CD8-positive, alpha-beta memory T cell (primary cell): Measurements from ENCODE around the gene EZH1. TPM values are rescaled to one million over a fixed set of nuclear protein-coding genes. Genes with fewer than 3 reads are reported as not detected.

Source experiments
- CTCF ChIA-PET: fragments of 350-600 bp; sonication (Branson Sonifier 250); formaldehyde crosslinking; loops from one replicate; lab custom pipeline; 2021; ENCODE audit warnings: antibody characterized with exemption; lab: Charles Lee
- POLR2A ChIA-PET: fragments of 350-600 bp; sonication (Branson Sonifier 250); formaldehyde crosslinking; loops from one replicate; lab custom pipeline; 2021; ENCODE audit warnings: antibody characterized with exemption; lab: Charles Lee
- DNase-seq, 5 donors: peaks; one replicate each; pipeline versions ENCODE4 v3.0.0 to v3.0.0-alpha.2; 2020 to 2022; ENCODE audit warnings: mixed read lengths in 1 of 5
- H3K27ac ChIP-seq: one replicate; pipeline ENCODE4 v1.7.0; 2013; ENCODE audit warnings: low read depth, mild to moderate bottlenecking, low read length, moderate library complexity
- H3K27me3 ChIP-seq: 2 replicates; pipeline ENCODE4 v1.7.0; 2013; ENCODE audit warnings: low read length, mild to moderate bottlenecking; ENCODE audit not compliant: insufficient read depth, poor library complexity, severe bottlenecking
- H3K36me3 ChIP-seq: 2 replicates; pipeline ENCODE4 v1.7.0; 2013; ENCODE audit warnings: mild to moderate bottlenecking, low read length, moderate library complexity; ENCODE audit not compliant: insufficient read depth
- H3K4me1 ChIP-seq: 2 replicates; pipeline ENCODE4 v1.7.0; 2013; ENCODE audit warnings: mild to moderate bottlenecking, low read length, moderate library complexity; ENCODE audit not compliant: insufficient read depth
- H3K4me3 ChIP-seq: 2 replicates; pipeline ENCODE4 v1.7.0; 2013; ENCODE audit warnings: mild to moderate bottlenecking, low read length
- H3K9me3 ChIP-seq: 2 replicates; pipeline ENCODE4 v1.7.0; 2013; ENCODE audit warnings: mild to moderate bottlenecking, low read length
- H3K27ac Mint-ChIP-seq, 8 donors: one replicate each; pipeline ENCODE4 v1.8.0; 2020 to 2021; ENCODE audit warnings: mixed read lengths in 8 of 8, mild to moderate bottlenecking in 6 of 8, inconsistent platforms in 3 of 8, moderate library complexity in 3 of 8
- H3K27me3 Mint-ChIP-seq, 2 donors: one replicate each; pipeline ENCODE4 v1.8.0; 2020 to 2021; ENCODE audit warnings: mixed read lengths in 2 of 2, mild to moderate bottlenecking in 1 of 2, moderate library complexity in 1 of 2
- H3K36me3 Mint-ChIP-seq, 3 donors: one replicate each; pipeline ENCODE4 v1.8.0; 2020 to 2021; ENCODE audit warnings: mixed read lengths in 3 of 3, inconsistent platforms in 1 of 3, mild to moderate bottlenecking in 1 of 3
- H3K4me1 Mint-ChIP-seq, 3 donors: one replicate each; pipeline ENCODE4 v1.8.0; 2020 to 2021; ENCODE audit warnings: mixed read lengths in 3 of 3, inconsistent platforms in 1 of 3, mild to moderate bottlenecking in 1 of 3
- H3K4me3 Mint-ChIP-seq, 7 donors: one replicate each; pipeline ENCODE4 v1.8.0; 2020 to 2021; ENCODE audit warnings: mixed read lengths in 7 of 7, mild to moderate bottlenecking in 6 of 7, moderate library complexity in 4 of 7, inconsistent platforms in 2 of 7
- H3K9me3 Mint-ChIP-seq, 5 donors: one replicate each; pipeline ENCODE4 v1.8.0; 2020 to 2022; ENCODE audit warnings: mixed read lengths in 5 of 5, mild to moderate bottlenecking in 3 of 5, moderate library complexity in 2 of 5, inconsistent platforms in 1 of 5
- polyA plus RNA-seq: library from polyadenylated mRNA; unstranded; fragments of 300-500 nt; fragmentation: Illumina TruSeq; gene quantifications from one replicate; pipeline ENCODE4 v1.2.3, GENCODE V29; 2021
- total RNA-seq, 2 experiments: library from RNA; stranded (reverse); gene quantifications; one replicate each; pipeline ENCODE4 v1.2.3, GENCODE V29; 2021

Gene EZH1
- total and polyA plus RNA-seq, 3 experiments from 2014 or later = 37.2 to 42.6 (median 40.8) TPM

DNA sequence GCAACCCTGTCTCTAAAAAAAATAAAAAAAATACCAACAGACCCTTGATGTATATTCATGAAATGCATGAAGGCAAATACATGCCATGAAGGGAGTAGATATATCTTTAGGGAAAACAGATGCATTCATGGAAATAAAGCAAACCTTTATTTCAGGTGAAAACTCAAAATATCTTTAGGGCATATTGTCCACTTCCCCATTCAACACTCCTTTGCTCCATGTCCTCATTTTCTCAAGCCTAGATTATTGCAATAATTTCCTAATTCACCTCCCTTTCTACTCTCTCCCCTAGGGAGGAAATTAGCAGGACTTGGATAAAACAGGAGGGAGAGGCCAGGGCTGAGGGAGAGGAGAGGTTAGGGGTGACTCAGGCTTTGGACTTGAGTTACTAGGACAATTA is 22.7 kb upstream of the EZH1 start:
- Histone ChIP-seq H3K4me3 (no peak overlapping the region), H3K27ac (no peak overlapping the region), H3K9me3 (no peaks in the 10 kb centered on the region), H3K4me1 (no peaks in the 10 kb centered on the region), H3K27me3 (peaks cover 18% of the 10 kb centered on the region), H3K36me3 (no peaks in the 10 kb centered on the region)
- POLR2A ChIA-PET = interaction anchor here (0.6 kb wide), 1 partner anchor 35 kb away, joined by 4 read pairs; no protein-coding TSS in a partner anchor
- Mint-ChIP-seq H3K4me3 (no peak overlapping the region), H3K27ac (no peak overlapping the region), H3K36me3 (peaks cover 0 to 3% (median 3%) of the 10 kb centered on the region in 3 donors), H3K27me3 (peaks cover 26 to 39% of the 10 kb centered on the region in 2 donors), H3K9me3 (no peaks in the 10 kb centered on the region), H3K4me1 (peaks cover 6 to 9% (median 7%) of the 10 kb centered on the region in 3 donors)
- CTCF ChIA-PET = no interaction called here
- no peak for DNase-seq

DNA sequence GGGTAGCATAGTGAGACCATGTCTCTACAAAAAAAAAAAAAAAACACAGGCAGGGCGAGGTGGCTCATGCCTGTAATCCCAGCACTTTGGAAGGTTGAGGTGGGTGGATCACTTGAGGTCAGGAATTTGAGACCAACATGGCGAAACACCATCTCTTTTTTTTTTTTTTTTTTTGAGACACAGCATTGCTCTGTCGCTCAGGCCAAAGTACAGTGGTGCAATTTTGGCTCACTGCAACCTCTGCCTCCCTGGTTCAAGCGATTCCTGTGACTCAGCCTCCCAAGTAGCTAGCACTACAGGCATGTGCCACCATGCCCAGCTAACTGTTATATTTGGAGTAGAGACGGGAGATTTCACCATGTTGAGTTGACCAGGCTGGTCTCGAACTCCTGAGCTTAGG is 21.3 kb upstream of the EZH1 start:
- ChIA-PET CTCF (interaction anchor here (1.3 kb wide), 1 partner anchor 14 kb away, joined by 3 read pairs; the partner anchor contains the start of gene WNK4), POLR2A (no interaction called here)
- H3K27me3 Mint-ChIP-seq = peaks cover 33 to 49% of the 10 kb centered on the region in 2 donors
- H3K4me3 Mint-ChIP-seq = no peak overlapping the region
- H3K27ac Mint-ChIP-seq = no peak overlapping the region
- Histone ChIP-seq H3K36me3 (no peaks in the 10 kb centered on the region), H3K9me3 (no peaks in the 10 kb centered on the region), H3K4me1 (peaks cover 6% of the 10 kb centered on the region), H3K27ac (no peak overlapping the region), H3K4me3 (no peak overlapping the region), H3K27me3 (peaks cover 31% of the 10 kb centered on the region)
- peaks cover 0 to 3% (median 3%) of the 10 kb centered on the region in 3 donors for H3K36me3 Mint-ChIP-seq
- peaks cover 0 to 2% (median 0%) of the 10 kb centered on the region in 5 donors for H3K9me3 Mint-ChIP-seq
- peaks cover 0 to 8% (median 2%) of the 10 kb centered on the region in 3 donors for H3K4me1 Mint-ChIP-seq
- DNase-seq = no peak

DNA sequence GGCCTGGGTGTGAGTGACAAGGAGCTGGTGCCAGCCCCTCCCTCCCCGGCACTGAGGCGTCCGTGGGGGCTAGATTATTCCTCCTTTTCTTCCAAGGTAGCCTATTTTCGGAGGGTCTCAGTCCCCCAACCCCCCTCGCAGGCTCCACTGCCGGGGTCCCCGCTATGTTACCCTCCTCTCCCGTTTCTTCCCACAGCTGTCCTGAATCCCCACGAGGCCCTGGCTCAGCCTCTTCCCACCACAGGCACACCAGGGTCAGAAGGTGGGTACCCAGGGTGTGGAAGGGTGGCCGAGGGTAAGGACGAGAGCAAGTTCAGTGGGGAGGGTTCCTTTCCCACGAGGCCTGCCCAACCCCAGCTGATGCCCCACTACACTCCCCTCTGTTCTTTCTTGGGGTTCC is 16.8 kb upstream of the EZH1 start:
- H3K36me3 ChIP-seq = no peaks in the 10 kb centered on the region
- Mint-ChIP-seq H3K4me1 (peaks cover 0 to 15% (median 2%) of the 10 kb centered on the region in 3 donors), H3K27ac (no peak overlapping the region), H3K9me3 (peaks cover 0 to 2% (median 0%) of the 10 kb centered on the region in 5 donors), H3K4me3 (peak overlapping the region in 4 of 7 donors; percentile 38 to 45 (median 40)), H3K36me3 (peaks cover 0 to 3% (median 3%) of the 10 kb centered on the region in 3 donors), H3K27me3 (peaks cover 33 to 73% of the 10 kb centered on the region in 2 donors)
- H3K4me1 ChIP-seq = peaks cover 6% of the 10 kb centered on the region
- CTCF ChIA-PET = interaction anchor here (1.0 to 3.4 kb wide), 3 partner anchors 18 to 184 kb away, joined by 4 to 22 read pairs (median 4); partner anchors contain the start of gene PSMC3IP
- POLR2A ChIA-PET = no interaction called here
- H3K4me3 ChIP-seq = no peak overlapping the region
- no peak overlapping the region for H3K27ac ChIP-seq
- H3K27me3 ChIP-seq = peaks cover 38% of the 10 kb centered on the region
- DNase-seq = no peak
- H3K9me3 ChIP-seq = no peaks in the 10 kb centered on the region

DNA sequence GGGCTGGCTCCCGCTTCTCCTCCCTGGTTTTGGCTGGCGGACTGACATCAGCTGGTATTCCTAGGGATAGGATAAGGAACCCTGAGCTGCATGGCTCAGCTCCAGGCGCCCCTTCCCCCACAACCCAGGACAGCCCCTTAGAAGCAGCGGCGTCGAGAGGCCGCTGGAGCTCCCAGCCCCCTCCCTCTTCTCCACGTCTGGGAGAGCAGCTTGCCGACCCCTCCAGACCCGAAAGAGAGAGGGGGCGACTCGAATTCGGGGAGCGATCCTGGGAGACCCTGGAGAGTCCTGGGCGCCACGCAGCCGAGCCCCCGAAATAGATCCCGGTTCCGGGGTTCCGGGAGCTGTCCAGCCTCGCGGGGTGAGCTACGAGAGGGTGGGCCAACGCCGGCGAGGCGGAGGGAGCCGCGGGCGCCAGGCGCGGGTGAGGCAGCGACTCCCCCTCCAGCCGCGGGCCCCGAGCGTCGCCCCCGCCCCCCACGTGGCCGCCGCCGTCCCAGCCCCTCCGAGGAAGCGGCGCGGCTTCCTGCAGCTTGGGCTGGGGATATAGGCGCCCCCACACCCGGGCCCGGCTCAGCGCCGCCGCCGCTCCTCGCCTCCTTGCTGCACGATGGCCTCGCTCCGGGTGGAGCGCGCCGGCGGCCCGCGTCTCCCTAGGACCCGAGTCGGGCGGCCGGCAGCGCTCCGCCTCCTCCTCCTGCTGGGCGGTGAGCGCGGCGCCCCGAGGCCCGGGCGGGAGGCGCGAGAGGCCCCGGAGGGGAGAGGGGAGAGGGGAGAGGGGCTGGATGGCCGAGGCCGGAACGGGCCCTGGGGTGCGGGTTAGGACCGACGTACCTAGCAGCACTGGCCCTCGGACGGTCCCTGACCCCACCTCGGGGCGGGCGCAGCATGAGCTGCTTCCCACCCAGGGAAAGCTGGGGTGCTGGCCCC is 16.1 kb upstream of the EZH1 start, which contains the start of gene RAMP2:
TSS of gene RAMP2 (plus strand) at position 576 of the 930 bp plus-strand sequence. CDS start at position 611, 35 bp downstream.
- Histone ChIP-seq H3K9me3 (no peaks in the 10 kb centered on the region), H3K4me1 (peaks cover 6% of the 10 kb centered on the region), H3K4me3 (no peak within 1 kb of the TSS), H3K36me3 (no peaks in the 10 kb centered on the region), H3K27ac (no peak within 1 kb of the TSS), H3K27me3 (peaks cover 38% of the 10 kb centered on the region)
- DNase-seq = peak in 1 of 5 donors; percentile 24
- H3K27ac Mint-ChIP-seq = no peak within 1 kb of the TSS
- H3K36me3 Mint-ChIP-seq = peaks cover 0 to 4% (median 3%) of the 10 kb centered on the region in 3 donors
- H3K4me1 Mint-ChIP-seq = peaks cover 0 to 15% (median 2%) of the 10 kb centered on the region in 3 donors
- peaks cover 0 to 4% (median 0%) of the 10 kb centered on the region in 5 donors for H3K9me3 Mint-ChIP-seq
- POLR2A ChIA-PET = no interaction called here
- H3K4me3 Mint-ChIP-seq = peak within 1 kb of the TSS; percentile 32 to 60 (median 38)
- CTCF ChIA-PET = interaction anchor here (1.0 to 3.4 kb wide), 7 partner anchors 12 to 183 kb away, joined by 3 to 22 read pairs (median 4); partner anchors contain the start of genes PSMC3IP and VPS25
- peaks cover 35 to 77% of the 10 kb centered on the region in 2 donors for H3K27me3 Mint-ChIP-seq

DNA sequence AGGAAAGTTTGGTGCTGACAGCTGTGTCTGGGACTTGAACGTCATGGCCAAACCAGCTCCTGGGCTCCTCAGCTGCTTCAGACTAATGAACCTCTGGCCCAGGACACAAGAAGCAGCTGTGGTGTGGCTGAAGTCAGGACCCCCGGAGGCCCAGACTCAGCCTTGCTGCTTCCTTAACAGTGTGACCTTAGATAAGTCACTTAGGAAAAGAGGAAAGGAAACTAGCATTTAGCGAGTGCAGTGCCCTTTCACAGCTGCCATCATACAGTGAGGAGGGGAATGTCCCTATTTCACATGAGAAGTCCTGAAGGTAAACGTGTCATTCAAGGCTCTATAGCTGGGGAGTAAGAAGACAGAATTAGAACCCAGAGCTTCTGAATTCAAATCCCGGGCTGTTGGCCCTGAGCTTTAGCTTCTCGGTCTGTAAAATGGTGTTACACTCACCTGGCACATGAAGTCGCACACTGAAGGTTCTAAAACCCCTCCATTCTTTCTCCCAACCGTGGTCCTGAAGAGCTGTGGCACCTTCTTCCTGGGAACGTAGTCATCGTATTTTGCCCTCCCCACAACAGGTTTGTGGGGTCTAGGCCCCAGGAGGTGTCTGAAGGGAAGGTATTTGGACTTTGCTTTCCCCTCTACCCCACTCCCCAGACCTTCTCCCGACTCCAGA is 15.3 kb upstream of the EZH1 start:
- Histone ChIP-seq H3K4me3 (no peak overlapping the region), H3K4me1 (peaks cover 6% of the 10 kb centered on the region), H3K9me3 (no peaks in the 10 kb centered on the region), H3K27ac (no peak overlapping the region), H3K36me3 (no peaks in the 10 kb centered on the region), H3K27me3 (peaks cover 36% of the 10 kb centered on the region)
- Mint-ChIP-seq H3K9me3 (peaks cover 0 to 4% (median 0%) of the 10 kb centered on the region in 5 donors), H3K4me1 (peaks cover 0 to 15% (median 2%) of the 10 kb centered on the region in 3 donors), H3K27me3 (peaks cover 29 to 74% of the 10 kb centered on the region in 2 donors), H3K27ac (no peak overlapping the region), H3K36me3 (peaks cover 0 to 2% (median 0%) of the 10 kb centered on the region in 3 donors), H3K4me3 (peak overlapping the region; percentile 16 to 60 (median 32))
- CTCF ChIA-PET = interaction anchor here (1.1 to 1.6 kb wide), 4 partner anchors 13 to 182 kb away, joined by 3 to 5 read pairs (median 4); partner anchors contain the start of genes PSMC3IP and VPS25
- no peak for DNase-seq
- POLR2A ChIA-PET = no interaction called here

DNA sequence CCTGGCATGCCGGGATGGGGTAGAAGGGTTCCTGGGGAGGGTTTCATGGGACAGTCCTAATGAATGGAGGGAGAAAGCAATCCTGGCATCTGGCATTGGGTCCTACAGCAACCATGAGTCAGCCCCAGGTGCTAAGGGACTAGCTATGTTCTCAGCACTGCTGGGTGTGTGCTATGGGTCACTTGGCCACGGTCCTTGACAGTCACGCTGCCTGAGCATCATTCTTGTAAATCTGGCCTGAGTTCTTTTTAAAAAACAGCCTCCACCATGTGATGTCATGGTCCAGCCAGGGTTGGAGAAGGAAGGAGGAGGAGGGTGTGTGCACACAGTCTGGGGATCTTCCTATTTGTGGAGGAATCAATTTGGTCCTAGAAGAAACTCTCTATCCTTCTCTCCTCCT is 9.9 kb upstream of the EZH1 start:
- H3K27ac Mint-ChIP-seq = no peak overlapping the region
- Histone ChIP-seq H3K4me1 (no peaks in the 10 kb centered on the region), H3K36me3 (no peaks in the 10 kb centered on the region), H3K9me3 (no peaks in the 10 kb centered on the region), H3K27me3 (peaks cover 8% of the 10 kb centered on the region), H3K27ac (no peak overlapping the region), H3K4me3 (no peak overlapping the region)
- no peak for DNase-seq
- H3K36me3 Mint-ChIP-seq = peaks cover 0 to 2% (median 0%) of the 10 kb centered on the region in 3 donors
- H3K27me3 Mint-ChIP-seq = peaks cover 11 to 60% of the 10 kb centered on the region in 2 donors
- ChIA-PET CTCF (interaction anchor here (0.7 kb wide), 1 partner anchor 9 kb away, joined by 3 read pairs; no protein-coding TSS in a partner anchor), POLR2A (interaction anchor here (0.6 kb wide), 1 partner anchor 252 kb away, joined by 3 read pairs; no protein-coding TSS in a partner anchor)
- no peak overlapping the region for H3K4me3 Mint-ChIP-seq
- no peaks in the 10 kb centered on the region for H3K4me1 Mint-ChIP-seq
- H3K9me3 Mint-ChIP-seq = peaks cover 0 to 2% (median 0%) of the 10 kb centered on the region in 5 donors

DNA sequence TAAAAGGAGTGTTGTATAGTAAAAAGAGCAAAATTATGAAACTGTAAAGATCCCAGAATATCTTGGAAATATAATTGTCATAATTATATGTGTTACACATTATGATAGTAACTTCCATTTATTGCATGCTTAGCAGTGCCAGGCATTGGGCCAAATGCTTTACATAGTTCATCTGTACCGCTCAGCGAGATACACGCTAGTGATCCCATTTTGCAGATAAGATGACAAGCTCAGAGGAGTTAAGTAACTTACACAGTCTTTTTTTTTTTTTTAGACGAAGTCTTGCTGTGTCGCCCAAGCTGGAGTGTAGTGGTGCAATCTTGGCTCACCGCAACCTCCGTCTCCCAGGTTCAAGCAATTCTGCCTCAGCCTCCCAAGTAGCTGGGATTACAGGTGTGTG is 6.8 kb upstream of the EZH1 start:
- Histone ChIP-seq H3K36me3 (no peaks in the 10 kb centered on the region), H3K27ac (no peak overlapping the region), H3K27me3 (peaks cover 8% of the 10 kb centered on the region), H3K4me1 (no peaks in the 10 kb centered on the region), H3K9me3 (no peaks in the 10 kb centered on the region), H3K4me3 (no peak overlapping the region)
- H3K4me3 Mint-ChIP-seq = no peak overlapping the region
- no peak for DNase-seq
- peaks cover 0 to 2% (median 0%) of the 10 kb centered on the region in 5 donors for H3K9me3 Mint-ChIP-seq
- ChIA-PET POLR2A (no interaction called here), CTCF (no interaction called here)
- no peak overlapping the region for H3K27ac Mint-ChIP-seq
- H3K36me3 Mint-ChIP-seq = peaks cover 0 to 2% (median 0%) of the 10 kb centered on the region in 3 donors
- H3K27me3 Mint-ChIP-seq = peaks cover 10 to 55% of the 10 kb centered on the region in 2 donors
- H3K4me1 Mint-ChIP-seq = no peaks in the 10 kb centered on the region
